GM19467 (cell line): Measurements from ENCODE around the gene HSP90B1.

ENCODE experiments used
- ATAC-seq: cut with Tn5 transposase; IDR thresholded peaks from one replicate; pipeline ENCODE4 v1.9.1; 2021; ENCODE audit warnings: mild to moderate bottlenecking, moderate library complexity; ENCODE audit not compliant: unreplicated experiment

HSP90B1 gene

DNA sequence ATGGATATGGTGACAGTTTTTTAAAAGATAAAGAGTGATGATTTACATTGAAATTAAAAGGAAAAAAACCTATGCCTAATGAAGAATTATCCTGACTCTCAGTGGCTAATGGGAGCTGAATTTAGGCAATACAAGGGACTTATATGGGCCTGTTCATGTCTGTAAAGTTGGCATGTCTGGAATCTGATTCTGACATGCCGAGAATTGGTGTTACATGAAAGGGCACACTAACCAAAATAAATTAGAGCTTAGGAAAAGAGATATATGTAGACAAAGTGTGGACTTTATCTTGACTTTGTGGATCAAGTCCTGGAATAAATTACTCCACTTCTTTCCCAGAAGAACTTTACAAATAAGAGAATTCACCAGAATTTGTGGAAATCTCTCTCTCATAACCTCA lies 36.5 kb downstream of the HSP90B1 start:
- ATAC-seq = no peak

- no peak for ATAC-seq
Observed at GRCh38 chr12:103969391-103969790, 39.2 kb downstream of the HSP90B1 start.

GRCh38 chr12:103973909-103974308 lies 43.7 kb downstream of the HSP90B1 start:
- no peak for ATAC-seq

DNA sequence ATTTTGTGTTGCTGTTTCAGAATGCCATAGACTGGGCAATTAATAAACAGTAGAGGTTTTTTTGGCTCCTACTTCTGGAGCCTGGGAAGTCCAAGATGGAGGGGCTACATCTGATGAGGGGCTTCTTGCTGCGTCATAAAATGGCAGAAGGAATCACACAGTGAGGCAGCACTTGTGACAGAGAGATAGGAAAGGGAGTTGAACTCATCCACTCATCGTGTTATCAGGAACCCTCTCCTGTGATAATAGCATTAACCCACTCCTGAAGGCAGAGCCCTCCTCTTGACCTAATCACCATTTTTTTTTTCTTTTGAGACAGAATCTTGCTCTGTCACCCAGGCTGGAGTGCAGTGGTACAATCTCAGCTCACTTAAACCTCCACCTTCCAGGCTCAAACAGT lies 45.2 kb downstream of the HSP90B1 start:
- ATAC-seq = no peak

- no peak for ATAC-seq
Observed at GRCh38 chr12:103978384-103978982, 48.3 kb downstream of the HSP90B1 start.

DNA sequence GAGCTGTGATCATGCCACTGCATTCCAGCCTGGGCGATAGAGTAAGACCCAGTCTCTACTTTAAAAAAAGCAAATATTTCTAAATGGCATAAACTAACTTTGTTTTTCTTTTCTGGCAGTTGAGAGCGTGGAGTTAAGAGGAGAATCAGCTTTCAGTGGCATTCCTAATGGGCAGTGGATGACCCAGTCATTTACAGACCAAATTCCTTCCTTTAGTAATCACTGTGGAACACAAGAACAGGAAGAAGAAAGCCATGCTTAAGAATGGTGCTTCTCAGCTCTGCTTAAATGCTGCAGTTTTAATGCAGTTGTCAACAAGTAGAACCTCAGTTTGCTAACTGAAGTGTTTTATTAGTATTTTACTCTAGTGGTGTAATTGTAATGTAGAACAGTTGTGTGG lies 56.6 kb downstream of the HSP90B1 start:
- no peak for ATAC-seq

DNA sequence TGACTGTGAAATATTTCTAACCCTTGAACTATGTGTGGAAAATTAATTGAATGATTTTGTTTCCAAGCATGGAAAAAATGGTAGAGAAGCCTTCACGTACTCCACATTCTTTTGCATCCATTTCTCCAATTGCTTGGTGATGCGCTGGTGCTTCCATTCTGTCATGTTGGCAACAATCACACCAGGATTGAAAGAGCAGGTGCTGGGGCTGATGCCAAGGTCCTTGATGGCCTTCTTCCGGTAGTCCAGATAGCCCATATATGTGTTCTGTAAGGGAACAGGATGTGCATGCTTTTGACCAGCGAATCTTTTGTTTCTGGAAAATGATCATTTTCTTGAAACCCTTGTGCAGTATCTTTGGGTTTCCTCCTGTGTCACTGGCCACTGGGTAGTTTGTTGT lies 64.0 kb downstream of the HSP90B1 start:
- ATAC-seq = no peak

GRCh38 chr12:103996595-103996994 lies 66.4 kb downstream of the HSP90B1 start:
- ATAC-seq = no peak

- ATAC-seq = no peak
Observed at GRCh38 chr12:103997286-103997900, 67.2 kb downstream of the HSP90B1 start.
